ENCODE data around the gene SLC38A9.

- TF ChIP-seq CTCF (IDR thresholded peaks at IDR 0.05 in 8 of 11, conservative IDR thresholded peaks at IDR 0.05 in 3 of 11): no peak
- TF ChIP-seq POLR2A (IDR thresholded peaks at IDR 0.05): no peak
These were observed 120.4 kb downstream of the SLC38A9 start for GRCh38 chr5:55591686-55592085.

Measured in spleen (tissue), 7 donors.